NCI-H2107 (cell line): Measurements from ENCODE around the gene FFAR1.
"Not testable (repeated sequence)": the region's sequence is repeated elsewhere in the genome, so short reads cannot be mapped to it uniquely, and the experiment has no call there.

ENCODE experiments used
- DNase-seq: peaks from one replicate; lab custom pipeline; 2025; lab: John Stamatoyannopoulos, UW

Gene FFAR1

DNA sequence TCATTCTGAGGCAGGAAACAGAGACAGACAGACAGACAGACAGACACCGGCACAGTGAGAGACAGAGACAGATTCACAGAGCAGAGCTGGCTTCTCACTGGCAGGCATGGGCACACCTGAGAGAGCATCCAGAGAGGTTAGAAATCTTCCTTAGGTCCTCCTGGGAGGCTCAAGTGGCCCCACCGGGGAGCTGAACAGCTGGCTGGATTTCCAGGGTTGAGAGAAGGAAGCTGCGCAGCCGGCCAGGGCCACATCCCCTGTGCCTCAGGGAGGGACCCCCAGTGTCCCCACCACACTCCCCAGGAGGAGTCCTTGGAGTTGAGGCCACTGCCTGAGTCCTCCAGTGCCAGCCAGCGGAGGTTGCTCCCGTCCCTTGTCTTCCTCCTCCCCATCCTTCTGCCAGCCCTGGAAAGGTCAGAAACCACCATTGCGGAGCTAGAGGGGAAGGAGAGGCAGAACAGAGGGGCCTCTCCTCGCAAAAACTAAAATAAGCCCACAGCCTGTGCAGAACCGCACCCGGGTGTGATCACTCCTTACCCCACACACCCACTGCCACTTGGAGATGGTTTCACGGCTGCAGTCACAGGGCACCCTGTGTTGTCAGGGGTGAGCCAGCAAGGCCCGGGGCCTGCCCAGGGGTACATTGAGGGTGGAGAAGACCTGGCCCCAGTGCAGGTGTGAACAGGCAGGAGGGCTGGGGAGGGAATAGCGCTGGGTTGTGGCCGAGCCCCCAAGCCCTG is 14.7 kb downstream of the FFAR1 start:
- DNase-seq = no peak

DNA sequence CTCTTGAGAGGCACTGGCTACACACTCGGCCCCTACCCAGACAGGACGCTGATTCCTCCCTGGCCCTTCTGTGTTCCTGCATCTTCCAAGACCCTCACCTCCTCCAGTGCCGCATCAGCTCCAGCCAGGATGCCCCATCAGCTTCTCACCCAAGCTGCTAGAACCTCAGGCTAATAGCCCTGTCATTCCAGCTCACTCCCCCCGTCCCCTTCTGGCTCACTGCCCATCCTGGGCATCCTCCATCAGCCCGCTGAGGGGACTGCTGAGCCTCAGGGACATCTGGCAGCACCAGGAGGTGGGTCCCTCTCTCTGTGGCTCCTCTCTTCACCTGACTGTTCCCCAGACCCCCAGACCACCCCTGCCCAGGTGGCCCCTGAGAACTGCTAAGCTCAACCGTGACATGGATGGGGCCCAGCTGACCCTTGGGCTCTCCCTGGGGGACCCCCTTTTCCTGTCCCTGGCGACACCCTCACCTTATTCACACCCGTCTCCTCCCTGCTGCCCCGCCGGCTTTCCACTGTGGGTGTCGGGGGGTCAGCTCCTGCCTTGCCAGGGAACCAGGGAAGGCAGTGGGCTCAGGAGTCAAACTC is 15.4 kb downstream of the FFAR1 start:
- no peak for DNase-seq

DNA sequence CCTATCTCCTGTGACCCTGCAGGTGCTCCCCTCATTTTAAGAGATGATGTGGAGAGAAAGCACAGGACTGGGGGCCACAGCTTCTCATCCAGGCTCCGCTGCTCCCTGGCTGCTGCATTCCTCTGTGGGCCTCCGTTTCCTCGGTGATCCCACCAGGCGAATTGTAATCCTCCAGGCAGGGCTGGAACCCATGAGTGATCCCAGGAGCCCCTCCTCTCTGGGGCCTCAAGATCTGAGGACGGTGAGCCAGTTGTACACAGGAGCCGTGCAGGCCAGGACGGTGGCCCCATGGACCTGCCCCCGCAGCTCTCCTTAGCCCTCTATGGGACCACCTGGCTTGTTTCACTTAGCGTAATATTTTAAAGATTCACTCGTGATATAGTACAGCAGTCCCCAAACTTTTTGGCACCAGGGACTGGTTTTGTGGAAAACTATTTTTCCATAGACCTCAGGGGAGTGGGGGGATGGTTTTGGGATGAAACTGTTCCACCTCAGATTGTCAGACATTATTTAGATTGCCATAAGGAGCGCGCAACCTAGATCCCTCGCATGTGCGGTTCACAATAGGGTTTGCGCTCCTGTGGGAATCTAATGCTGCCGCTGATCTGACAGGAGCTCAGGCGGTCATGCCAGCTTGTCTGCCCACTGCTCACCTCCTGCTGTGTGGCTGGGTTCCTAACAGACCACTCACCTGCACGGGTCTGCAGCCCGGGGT is 16.2 kb downstream of the FFAR1 start:
- DNase-seq = no peak

DNA sequence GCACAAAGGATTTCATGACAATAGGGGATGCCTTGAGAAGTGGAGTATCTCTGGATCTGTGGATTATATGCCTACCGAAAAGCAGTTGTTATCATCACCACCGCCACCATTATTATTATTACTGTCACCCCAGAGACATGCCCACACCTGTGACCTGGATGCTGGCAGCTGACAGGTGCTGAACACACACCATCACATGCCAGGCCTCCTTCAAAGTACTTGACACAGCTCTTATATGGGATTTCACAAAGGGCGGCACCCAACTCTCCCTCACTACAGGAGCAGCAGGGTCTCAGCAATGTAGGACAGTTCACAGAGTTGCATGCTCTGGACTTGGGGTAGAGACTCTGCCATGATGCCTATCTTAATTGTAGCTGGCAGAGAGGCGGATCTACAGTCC is 17.6 kb downstream of the FFAR1 start:
- DNase-seq = no peak

DNA sequence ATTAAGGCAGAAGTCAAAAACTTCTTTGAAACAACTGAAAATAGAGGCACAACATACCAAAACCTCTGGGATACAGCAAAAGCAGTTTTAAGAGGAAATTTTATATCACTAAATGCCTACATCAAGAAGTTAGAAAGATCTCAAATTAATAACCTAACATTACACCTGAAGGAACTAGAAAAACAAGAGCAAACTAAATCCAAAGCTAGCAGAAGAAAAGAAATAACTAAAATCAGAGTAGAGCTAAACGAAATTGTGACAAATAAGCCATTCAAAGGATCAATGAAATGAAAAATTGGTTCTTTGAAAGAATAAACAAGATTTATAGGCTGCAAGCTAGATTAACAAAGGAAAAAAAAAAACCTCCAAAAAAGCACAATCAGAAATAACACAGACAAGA is 20.7 kb downstream of the FFAR1 start:
- DNase-seq = no peak

DNA sequence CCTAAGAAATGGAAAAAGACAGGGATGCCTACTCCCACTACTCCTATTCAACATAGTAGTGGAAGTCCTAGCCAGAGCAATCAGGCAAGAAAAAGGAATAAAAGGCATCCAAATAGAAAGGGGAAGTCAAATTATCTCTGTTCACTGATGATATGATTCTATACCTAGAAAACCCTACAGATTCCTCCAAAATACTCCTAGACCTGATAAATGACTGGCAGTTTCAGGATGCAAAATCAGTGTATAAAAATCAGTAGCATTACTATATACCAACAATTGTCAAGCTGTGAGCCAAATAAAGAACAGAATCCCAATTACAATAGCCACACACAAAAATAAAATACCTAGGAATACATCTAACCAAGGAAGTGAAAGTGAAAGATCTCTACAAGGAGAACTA is 21.8 kb downstream of the FFAR1 start:
- no peak for DNase-seq

DNA sequence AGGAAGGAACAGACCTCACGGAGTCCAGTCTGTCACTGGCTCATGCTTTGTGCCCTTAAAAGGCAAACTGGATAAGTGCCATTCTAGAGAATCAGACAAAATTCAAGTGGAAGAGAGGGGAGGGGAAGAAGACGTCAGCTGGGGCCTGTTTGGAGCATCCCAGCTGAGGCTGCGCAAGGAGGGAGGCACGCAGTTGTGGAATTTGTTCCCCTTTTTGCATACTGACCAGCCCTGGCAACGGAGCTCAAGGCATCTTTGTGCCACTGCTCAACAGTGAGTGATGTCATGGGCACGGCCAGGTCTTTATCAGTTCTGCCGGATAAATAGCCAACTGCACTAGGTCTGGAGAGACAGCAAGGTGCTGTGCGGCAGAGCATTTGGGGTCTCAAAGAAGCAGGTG is 23.0 kb downstream of the FFAR1 start, which contains the start of gene GPR42:
TSS of gene GPR42 (plus strand) at position 347 of the 400 bp plus-strand sequence. CDS start 292 bp downstream, outside the sequence.
- no peak for DNase-seq

DNA sequence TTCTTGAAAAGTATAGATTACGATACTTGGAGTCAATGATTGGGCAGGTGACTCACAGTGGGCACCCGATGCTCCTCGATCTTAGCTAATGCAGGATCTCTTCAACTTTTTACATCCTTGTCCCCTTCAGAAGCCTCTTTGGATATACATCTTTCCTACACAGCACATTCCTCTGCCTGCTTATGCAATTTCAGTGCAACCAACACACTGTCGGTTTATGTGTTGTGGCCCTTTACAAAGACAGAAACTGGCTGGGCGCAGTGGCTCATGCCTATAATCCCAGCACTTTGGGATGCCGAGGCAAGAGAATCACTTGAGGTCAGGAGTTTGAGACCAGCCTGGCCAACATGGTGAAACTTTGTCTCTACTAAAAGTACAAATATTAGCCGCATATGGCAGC is 25.8 kb downstream of the FFAR1 start:
- no peak for DNase-seq

DNA sequence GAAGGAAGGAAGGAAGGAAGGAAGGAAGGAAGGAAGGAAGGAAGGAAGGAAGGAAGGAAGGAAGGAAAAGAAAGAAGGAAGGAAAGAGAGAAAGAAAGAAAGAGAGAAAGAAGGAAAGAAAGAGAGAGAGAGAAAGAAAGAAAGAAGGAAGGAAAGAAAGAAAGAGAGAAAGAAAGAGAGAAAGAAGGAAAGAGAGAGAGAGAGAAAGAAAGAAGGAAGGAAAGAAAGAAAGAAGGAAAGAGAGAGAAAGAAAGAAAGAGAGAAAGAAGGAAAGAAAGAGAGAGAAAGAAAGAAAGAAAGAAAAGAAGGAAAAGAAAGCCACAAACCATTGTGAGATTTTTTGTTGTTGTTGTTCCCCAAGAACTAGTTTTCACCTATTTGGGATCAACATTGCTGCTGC is 26.3 kb downstream of the FFAR1 start:
- not testable (repeated sequence) for DNase-seq

DNA sequence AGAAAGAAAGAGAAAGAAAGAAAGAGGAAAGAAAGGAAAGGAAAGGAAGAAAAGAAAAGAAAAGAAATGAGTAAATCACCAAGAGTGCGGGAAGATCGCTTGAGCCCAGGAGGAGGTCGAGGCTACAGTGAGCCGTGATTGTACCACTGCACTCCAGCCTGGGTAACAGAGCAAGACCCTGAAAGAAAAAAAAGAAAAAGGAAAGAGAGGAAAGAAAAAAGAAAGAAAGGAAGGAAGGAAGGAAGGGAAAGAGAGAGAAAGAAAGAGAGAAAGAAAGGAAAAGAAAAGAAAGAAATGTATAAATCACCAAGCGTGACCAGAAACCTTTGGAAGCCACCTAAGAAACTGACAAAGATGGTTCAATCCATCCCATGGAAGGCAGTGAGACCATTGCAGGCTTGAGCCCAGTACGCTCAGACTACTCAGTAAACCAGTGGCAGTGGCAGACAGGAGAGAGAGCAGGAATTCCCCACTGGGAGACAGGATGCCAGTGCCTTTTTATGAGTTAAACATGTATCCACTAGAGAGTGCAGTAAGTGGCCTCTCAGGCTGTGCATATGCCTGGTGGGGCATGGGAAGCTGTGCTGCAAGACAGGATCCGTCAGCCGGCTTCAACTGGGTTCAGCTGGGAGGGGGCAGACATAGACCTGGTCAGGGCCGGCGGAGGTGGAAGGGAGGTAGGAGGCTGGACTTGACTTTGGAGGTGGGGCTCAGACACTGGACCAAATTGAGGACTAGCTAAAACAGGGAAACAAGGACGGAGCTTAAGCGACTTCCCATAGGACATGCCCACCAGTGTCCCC is 28.0 kb downstream of the FFAR1 start:
- DNase-seq = no peak

DNA sequence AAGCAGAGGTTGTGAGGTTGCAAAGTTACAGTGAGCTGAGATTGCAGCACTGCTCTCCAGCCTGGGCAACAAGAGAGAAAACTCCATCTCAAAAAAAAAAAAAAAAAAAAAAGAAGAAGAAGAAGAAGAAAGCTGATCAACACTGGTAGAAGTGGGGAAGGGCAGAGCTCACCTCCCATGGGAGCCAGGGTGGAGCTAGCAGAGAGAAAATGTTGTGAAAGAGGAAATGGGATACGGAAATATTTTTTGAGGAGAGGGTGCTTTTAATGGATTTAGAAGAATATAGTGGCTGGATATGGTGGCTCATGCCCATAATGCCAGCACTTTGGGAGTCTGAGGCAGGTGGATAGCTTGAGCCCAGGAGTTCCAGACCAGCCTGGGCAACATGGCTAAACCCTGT is 30.0 kb downstream of the FFAR1 start:
- no peak for DNase-seq

DNA sequence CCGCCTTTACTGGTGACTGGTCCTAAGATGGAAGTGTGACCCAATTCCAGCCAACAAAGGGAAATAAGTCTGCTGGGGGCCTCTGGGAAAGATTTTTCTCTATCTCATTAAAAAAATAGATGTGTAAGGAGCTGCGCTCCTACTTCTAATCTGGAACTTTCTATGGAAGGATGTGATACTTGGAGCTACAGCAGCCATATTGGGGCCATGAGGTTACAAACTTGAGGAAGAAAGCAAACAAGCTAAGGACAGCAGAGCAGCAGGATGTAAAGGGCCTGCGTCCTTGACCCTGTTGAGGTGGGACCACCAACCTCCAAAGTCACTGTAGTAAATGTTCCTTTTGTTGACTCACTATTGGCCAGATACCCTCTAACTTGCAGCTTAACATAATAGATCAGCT is 30.7 kb downstream of the FFAR1 start:
- no peak for DNase-seq

DNA sequence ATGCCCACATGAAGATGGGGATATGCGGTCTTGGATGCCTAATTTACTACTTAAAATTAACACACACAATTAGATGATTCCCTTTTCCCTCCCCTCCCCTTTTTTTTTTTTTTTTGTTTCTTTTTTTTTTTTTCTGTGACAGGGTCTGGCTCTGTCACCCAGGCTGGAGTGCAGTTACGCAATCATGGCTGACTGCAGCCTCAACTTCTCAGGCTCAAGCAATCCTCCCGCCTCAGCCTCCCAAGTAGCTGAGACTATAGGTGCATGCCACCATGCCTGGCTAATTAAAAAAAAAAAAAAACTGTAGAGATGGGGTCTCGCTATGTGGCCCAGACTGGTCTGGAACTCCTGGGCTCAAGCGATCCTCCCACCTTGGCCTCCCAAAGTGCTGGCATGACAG is 31.8 kb downstream of the FFAR1 start:
- not testable (repeated sequence) for DNase-seq

DNA sequence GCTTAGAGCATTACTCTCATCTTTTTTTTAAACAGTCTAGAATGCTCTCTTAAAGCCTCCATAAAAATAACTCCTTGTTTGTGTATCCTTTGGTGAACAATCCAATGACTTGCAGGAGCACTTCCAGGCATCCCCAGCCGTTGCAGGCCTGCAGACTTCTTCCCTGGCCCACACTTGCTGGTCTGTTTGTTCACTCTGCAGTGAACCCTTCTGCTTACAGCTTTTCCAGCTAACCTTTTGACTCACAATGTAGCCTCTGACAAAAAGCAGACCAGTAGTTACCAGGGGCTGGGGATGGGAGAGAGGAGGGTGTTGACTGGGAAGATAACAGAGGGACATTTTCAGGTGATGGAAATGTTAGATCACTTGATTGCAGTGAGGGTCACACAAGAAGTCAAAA is 32.3 kb downstream of the FFAR1 start:
- DNase-seq = no peak

DNA sequence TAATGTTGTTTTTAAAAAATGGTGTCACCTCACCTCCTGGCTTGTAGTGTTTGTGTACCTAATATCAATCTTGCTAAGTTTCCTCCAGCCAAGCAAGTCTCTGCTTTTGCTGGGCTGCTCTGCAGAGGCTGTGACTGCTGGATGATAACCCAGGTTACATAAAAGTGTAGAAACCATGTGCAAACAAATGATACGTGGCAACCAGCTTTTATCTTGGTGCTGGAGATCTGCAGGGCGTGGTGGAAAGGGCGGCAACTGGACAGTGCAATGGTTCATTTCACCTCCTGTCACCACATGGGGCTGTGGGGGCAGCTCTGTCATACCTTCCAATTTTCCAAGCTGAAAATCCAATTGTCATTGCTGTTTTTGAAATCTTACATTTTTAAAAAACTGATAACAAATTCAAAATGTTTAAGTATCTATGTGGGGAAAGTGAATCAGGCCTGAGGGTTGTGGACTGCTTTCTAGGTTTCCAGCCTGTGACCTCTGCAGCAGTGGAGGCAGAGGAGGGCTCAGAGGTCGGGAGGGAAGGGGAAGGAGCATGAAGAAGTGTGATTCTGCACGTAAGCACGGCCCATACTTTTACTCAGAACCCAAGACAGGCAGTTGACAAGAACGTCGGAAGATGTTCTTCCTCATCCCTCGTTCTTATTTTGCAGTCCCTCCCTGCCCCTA is 32.9 kb downstream of the FFAR1 start:
- no peak for DNase-seq

DNA sequence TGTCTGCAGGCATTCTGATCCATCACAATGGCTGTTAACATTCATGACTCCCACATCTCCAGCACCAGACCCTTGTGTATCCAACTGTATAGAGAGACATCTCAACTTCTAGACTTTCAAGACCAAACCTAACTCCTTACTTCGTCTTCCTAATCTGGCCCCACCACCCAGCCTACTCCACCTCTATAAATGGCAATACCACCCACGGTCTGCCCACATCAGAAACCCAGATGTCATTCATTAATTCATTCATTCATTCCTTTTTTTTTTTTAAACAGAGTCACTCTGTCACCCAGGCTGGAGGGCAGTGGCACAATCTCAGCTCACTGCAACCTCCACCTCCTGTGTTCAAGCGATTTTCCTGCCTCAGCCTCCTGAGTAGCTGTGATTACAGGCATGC is 33.6 kb downstream of the FFAR1 start:
- DNase-seq = no peak

DNA sequence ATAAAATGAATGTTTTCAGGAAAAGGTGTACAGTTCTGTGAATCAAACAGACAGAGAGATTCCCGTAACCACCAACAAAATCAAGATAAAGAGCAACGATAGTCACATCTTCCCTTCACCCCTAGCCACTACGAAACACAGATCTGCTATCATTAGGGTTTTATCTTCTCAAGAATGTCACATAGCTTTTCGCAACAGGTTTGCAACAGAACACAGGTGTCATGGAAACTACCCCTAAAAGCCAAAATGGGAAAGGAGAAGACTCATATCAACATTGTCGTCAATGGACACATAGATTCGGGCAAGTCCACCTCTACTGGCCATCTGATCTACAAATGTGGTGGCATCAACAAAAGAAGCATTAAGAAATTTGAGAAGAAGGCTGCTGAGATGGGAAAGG is 34.2 kb downstream of the FFAR1 start:
- DNase-seq = no peak

DNA sequence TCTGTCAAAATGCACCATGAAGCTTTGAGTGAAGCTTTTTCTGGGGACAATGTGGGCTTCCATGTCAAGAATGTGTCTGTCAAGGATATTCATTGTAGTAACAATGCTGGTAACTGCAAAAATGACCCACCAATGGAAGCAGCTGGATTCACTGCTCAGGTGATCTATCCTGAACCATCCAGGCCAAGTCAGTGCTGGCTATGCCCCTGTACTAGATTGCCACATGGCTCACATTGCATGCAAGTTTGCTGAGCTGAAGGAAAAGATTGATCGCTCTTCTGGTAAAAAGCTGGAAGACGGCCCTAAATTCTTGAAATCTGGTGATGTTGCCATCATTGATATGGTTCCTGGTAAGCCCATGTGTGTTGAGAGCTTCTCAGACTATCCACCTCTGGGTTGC is 35.8 kb downstream of the FFAR1 start:
- no peak for DNase-seq

DNA sequence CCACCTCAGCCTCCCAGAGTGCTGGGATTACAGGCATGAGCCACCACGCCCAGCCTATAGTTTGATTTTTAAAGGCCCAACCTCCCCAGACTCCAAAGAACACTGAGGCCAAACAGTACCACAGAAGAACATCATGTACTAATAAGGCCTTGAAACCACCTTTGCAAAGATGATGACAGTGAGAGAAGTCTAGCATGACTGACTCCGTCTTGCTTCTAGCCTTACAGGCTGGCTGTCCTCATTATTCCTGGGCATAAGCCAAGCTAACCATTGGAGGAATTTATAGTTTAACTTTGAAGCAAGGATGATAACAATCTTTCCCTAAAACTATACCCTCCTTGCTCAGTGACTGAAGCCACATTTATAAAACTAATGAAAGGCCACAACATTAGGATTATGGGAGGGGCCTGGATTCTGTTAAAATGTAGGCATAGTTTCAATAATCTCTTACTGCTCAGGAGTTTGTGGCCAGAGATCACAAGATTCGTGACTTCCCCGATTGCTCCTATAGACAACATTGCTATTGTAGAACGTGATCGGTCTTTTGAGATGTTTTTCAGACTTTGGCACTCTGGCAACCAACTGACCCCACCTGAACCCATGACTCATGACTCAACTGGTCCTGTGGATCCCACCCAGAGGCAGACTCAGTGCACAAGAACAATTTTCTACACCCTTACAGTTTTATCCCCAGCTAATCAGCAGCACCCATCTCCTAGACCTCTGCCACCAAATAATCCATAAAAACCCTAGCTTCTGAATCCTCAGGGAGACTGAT is 40.8 kb downstream of the FFAR1 start:
- no peak for DNase-seq

DNA sequence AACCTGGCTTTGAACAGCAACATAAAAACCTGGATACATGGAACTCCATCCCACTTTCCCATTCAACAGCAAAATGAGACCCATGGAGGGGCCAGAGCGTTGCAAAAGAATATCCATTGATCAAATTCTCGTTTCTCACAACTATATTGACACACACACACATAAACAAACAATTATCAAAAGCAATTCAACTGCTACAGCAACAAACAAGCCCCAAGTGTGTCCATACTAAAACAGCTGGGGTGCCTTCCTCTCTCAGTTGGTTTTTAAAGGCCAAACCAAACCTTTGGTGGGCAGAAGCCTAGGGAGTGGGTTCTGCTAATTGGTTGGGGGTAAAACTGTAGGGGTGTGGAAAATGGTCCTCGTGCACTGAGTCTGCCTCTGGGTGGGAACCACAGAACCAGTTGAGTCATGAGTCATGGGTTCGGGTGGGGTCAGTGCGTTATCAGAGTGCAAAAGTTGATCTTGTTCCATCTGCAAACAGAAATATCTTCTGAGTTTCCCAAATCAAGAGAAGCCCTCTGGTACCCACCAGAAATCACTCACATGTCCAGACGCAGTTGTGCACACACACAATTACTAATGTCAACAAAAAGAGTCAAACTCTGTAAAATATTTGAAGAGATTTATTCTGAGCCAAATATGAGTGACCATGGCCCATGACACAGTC is 41.6 kb downstream of the FFAR1 start:
- no peak for DNase-seq
